Stimulated activated CD8-positive, alpha-beta memory T cell treated with anti-CD3 and anti-CD28 coated beads, Interleukin-7, amount 100 ng/mL, for 48 hours (primary cell): ENCODE data around the gene WDR76.
"Not testable (repeated sequence)": the region's sequence is repeated elsewhere in the genome, so short reads cannot be mapped to it uniquely, and the experiment has no call there.

Experiments used
- DNase-seq, 2 donors: peaks; one replicate each; pipeline ENCODE4 v3.0.0-alpha.2; 2020; ENCODE audit warnings: low read depth in 1 of 2; ENCODE audit errors: extremely low read depth in 1 of 2

WDR76 gene

GRCh38 chr15:43826508-43827341 is at the start of gene WDR76:
Gene WDR76, plus strand, starts transcription at chr15:43827002. Its CDS starts 31 bp downstream, at chr15:43827033.
- peak; percentile 70 to 80 for DNase-seq

GRCh38 chr15:43777267-43777914 is 49.4 kb upstream of the WDR76 start:
- DNase-seq, result peak; percentile 81 to 89

GRCh38 chr15:43779016-43779415 is 47.8 kb upstream of the WDR76 start:
- DNase-seq, result no peak

- no peak for DNase-seq
These were observed 37.4 kb upstream of the WDR76 start for GRCh38 chr15:43789409-43789808.

GRCh38 chr15:43791993-43792760 is 34.6 kb upstream of the WDR76 start, which contains the start of gene SERF2:
Gene SERF2, plus strand, starts transcription at chr15:43792320. Its CDS starts 57 bp downstream, at chr15:43792377.
- peak; percentile 100 for DNase-seq

- no peak for DNase-seq
These were observed 33.9 kb upstream of the WDR76 start for GRCh38 chr15:43792761-43793476.

- DNase-seq, result no peak
These were observed 33.2 kb upstream of the WDR76 start for GRCh38 chr15:43793647-43794046.

- DNase-seq, result no peak
These were observed 32.3 kb upstream of the WDR76 start for GRCh38 chr15:43794269-43795037.

GRCh38 chr15:43795197-43795596 is 31.6 kb upstream of the WDR76 start:
- no peak for DNase-seq

GRCh38 chr15:43795997-43796396 is 30.8 kb upstream of the WDR76 start:
- DNase-seq, result no peak

GRCh38 chr15:43796566-43796965 is 30.2 kb upstream of the WDR76 start:
- no peak for DNase-seq

- no peak for DNase-seq
These were observed 27.4 kb upstream of the WDR76 start for GRCh38 chr15:43799209-43799944.

GRCh38 chr15:43799945-43800285 is 26.9 kb upstream of the WDR76 start, which contains the start of gene SERINC4:
Gene SERINC4, minus strand, starts transcription at chr15:43800220. Its CDS starts 234 bp downstream, at chr15:43799986.
- no peak for DNase-seq

- DNase-seq, result peak; percentile 76 to 84
These were observed 26.3 kb upstream of the WDR76 start, which contains the start of gene HYPK for GRCh38 chr15:43800286-43801141. Gene HYPK, plus strand, starts transcription at chr15:43800599. Its CDS starts 24 bp downstream, at chr15:43800623.

- DNase-seq, result not testable (repeated sequence)
These were observed 24.1 kb upstream of the WDR76 start for GRCh38 chr15:43802676-43803075.

- DNase-seq, result no peak
These were observed 18.3 kb upstream of the WDR76 start for GRCh38 chr15:43808435-43808950.

- no peak for DNase-seq
These were observed 17.7 kb upstream of the WDR76 start for GRCh38 chr15:43808960-43809678.
